Right atrium auricular region (tissue), 2 donors: ENCODE data around the gene ELMO3. TPM values are rescaled to one million over a fixed set of nuclear protein-coding genes. Genes with fewer than 3 reads are reported as not detected.
A peak's percentile ranks its signal among the peaks of the same experiment; 100 is the strongest.

Source experiments
- DNase-seq: peaks from one replicate; pipeline ENCODE4 v3.0.0-alpha.2; 2019; ENCODE audit warnings: low spot score
- H3K27ac ChIP-seq, 2 donors: fragments of 200-600 bp; sonication (generic); 1 replicate in 1 of 2; 2 replicates in 1 of 2; pipeline ENCODE4 v1.5.1; 2016 to 2019
- H3K27me3 ChIP-seq, 2 donors: fragments of 200-600 bp; sonication (generic); one replicate each; pipeline versions ENCODE4 v1.5.1 to v1.6.0; 2017 to 2019
- H3K36me3 ChIP-seq: fragments of 200-600 bp; sonication (generic); one replicate; pipeline ENCODE4 v1.5.1; 2016
- H3K4me1 ChIP-seq, 2 donors: fragments of 200-600 bp; sonication (generic); one replicate each; pipeline versions ENCODE4 v1.5.1 to v1.6.0; 2017 to 2019
- H3K4me3 ChIP-seq, 2 donors: fragments of 200-600 bp; sonication (generic); 1 replicate in 1 of 2; 2 replicates in 1 of 2; pipeline ENCODE4 v1.5.1; 2017 to 2019; ENCODE audit warnings: mild to moderate bottlenecking in 1 of 2, moderate library complexity in 1 of 2
- H3K9me3 ChIP-seq, 2 donors: fragments of 200-600 bp; sonication (generic); one replicate each; pipeline ENCODE4 v1.5.1; 2019
- CTCF ChIP-seq, 2 donors: fragments of 200-600 bp; sonication (generic); IDR thresholded peaks; one replicate each; pipeline ENCODE4 v1.5.1; 2019; ENCODE audit warnings: antibody characterized with exemption in 2 of 2
- total RNA-seq, 2 donors: library from RNA; depleted of rRNA; stranded (reverse); fragments of >200 nt; gene quantifications; one replicate each; pipeline ENCODE4 v1.1.0, GENCODE V29; 2016

The ELMO3 gene
- total RNA-seq, 2 donors from 2014 or later, result 0.37 to 2.2 TPM

GRCh38 chr16:67170949-67171649, 27.8 kb upstream of the ELMO3 start:
- DNase-seq, result no peak
- H3K27me3 ChIP-seq, result no peaks in the 10 kb centered on the region
- H3K4me1 ChIP-seq, result peaks cover 0 to 62% of the 10 kb centered on the region in 2 donors
- peak overlapping the region; percentile 45 to 59 for H3K4me3 ChIP-seq
- TF ChIP-seq CTCF (IDR thresholded peaks at IDR 0.05), result no peak
- no peaks in the 10 kb centered on the region for H3K9me3 ChIP-seq
- no peaks in the 10 kb centered on the region for H3K36me3 ChIP-seq
- H3K27ac ChIP-seq, result peak overlapping the region; percentile 90 to 93

- no peaks in the 10 kb centered on the region for H3K27me3 ChIP-seq
- H3K27ac ChIP-seq, result peak overlapping the region; percentile 90 to 96
- TF ChIP-seq CTCF (IDR thresholded peaks at IDR 0.05), result no peak
- no peaks in the 10 kb centered on the region for H3K9me3 ChIP-seq
- no peak for DNase-seq
- no peaks in the 10 kb centered on the region for H3K36me3 ChIP-seq
- H3K4me1 ChIP-seq, result peaks cover 0 to 70% of the 10 kb centered on the region in 2 donors
- H3K4me3 ChIP-seq, result peak overlapping the region; percentile 37 to 54
Measured at GRCh38 chr16:67173323-67173722, 25.6 kb upstream of the ELMO3 start.

GRCh38 chr16:67173808-67174705, 24.9 kb upstream of the ELMO3 start:
- H3K27me3 ChIP-seq, result no peaks in the 10 kb centered on the region
- H3K27ac ChIP-seq, result peak overlapping the region; percentile 90 to 96
- peaks cover 0 to 72% of the 10 kb centered on the region in 2 donors for H3K4me1 ChIP-seq
- no peaks in the 10 kb centered on the region for H3K9me3 ChIP-seq
- DNase-seq, result peak; percentile 91
- H3K4me3 ChIP-seq, result peak overlapping the region; percentile 37 to 54
- peak in 1 of 2 donors; percentile 62 for TF ChIP-seq CTCF (IDR thresholded peaks at IDR 0.05)
- H3K36me3 ChIP-seq, result no peaks in the 10 kb centered on the region

- Histone ChIP-seq H3K4me1 (peaks cover 0 to 66% of the 10 kb centered on the region in 2 donors), H3K9me3 (no peaks in the 10 kb centered on the region), H3K27ac (peak overlapping the region; percentile 90 to 96), H3K36me3 (no peaks in the 10 kb centered on the region), H3K27me3 (no peaks in the 10 kb centered on the region), H3K4me3 (peak overlapping the region; percentile 37 to 54)
- TF ChIP-seq CTCF (IDR thresholded peaks at IDR 0.05), result no peak
- DNase-seq, result no peak
Measured at GRCh38 chr16:67174706-67175231, 24.2 kb upstream of the ELMO3 start.

- H3K4me3 ChIP-seq, result no peak overlapping the region
- DNase-seq, result no peak
- H3K4me1 ChIP-seq, result peaks cover 0 to 49% of the 10 kb centered on the region in 2 donors
- H3K9me3 ChIP-seq, result no peaks in the 10 kb centered on the region
- H3K27ac ChIP-seq, result no peak overlapping the region
- TF ChIP-seq CTCF (IDR thresholded peaks at IDR 0.05), result no peak
- no peaks in the 10 kb centered on the region for H3K36me3 ChIP-seq
- no peaks in the 10 kb centered on the region for H3K27me3 ChIP-seq
Measured at GRCh38 chr16:67176662-67177061, 22.3 kb upstream of the ELMO3 start.
